ENCODE measurements around the gene CCDC112.

CCDC112 gene

DNA sequence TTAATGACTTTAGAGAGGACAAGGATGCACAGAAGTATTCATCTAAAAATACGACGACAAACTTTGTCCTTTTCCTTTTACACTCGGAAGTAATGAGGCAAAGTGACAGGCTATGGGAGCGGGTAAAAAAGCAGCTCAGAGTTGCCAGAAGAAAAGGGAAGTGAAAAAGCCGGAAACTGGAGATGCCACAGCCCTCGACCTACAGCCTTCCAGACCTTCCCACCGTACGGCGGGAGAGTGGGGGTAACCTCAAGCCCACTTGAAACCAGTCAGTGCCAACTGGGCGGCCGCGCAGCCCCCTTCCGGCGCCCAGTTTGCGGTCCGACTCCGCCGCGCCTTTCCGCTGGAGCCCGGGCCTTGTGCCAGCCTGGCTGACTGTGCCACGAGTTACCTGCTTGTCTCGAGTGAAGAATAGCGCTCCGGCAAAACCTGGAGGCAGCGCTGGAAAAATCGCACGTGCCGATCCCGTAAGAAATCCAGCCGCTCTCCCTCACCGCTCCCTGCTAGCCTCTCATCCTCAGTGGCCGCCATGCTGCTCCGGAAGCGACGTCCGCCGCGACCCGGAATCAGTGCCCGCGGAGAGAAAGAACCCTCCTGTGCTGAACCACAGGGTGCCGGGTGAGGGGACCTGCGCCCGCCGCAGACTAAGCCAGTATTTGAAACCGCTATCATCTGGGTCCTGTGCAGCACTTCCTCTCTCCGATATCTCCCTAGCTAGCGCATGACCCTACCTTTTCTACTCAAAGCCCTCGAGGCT is 34.0 kb downstream of the CCDC112 start, which contains the start of gene PGGT1B (continued):
- TF ChIP-seq TSHZ2 (CRISPR knock-in tag; IDR thresholded peaks at IDR 0.05) (0 out of 2 replicates have a peak, but pooled peaks have one; percentile 50), ARNTL (CRISPR knock-in tag; IDR thresholded peaks at IDR 0.05; ENCODE audit: borderline replicate concordance, low read depth) (no peak)

DNA sequence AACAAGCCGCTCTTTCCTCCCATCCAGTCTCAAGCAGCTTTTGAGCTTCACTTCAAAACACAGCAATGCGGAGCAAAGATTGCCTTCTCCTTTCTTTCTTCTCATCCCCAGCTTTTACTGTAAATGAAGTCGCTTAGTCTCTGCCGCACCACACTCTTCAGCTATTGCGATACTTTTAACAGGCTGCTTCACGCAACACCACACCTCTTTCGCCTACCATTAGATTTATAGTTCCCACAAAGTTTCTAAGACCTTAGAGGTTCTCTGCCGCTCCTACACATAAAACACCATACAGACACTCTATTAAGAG is 34.5 kb downstream of the CCDC112 start:
- peak; percentile 61 for ATAC-seq
- no peak for TF ChIP-seq RARB (CRISPR knock-in tag; IDR thresholded peaks at IDR 0.05)
- no peak for TF ChIP-seq ZFP3 (CRISPR knock-in tag; IDR thresholded peaks at IDR 0.05)
- TF ChIP-seq, protein P1, sequence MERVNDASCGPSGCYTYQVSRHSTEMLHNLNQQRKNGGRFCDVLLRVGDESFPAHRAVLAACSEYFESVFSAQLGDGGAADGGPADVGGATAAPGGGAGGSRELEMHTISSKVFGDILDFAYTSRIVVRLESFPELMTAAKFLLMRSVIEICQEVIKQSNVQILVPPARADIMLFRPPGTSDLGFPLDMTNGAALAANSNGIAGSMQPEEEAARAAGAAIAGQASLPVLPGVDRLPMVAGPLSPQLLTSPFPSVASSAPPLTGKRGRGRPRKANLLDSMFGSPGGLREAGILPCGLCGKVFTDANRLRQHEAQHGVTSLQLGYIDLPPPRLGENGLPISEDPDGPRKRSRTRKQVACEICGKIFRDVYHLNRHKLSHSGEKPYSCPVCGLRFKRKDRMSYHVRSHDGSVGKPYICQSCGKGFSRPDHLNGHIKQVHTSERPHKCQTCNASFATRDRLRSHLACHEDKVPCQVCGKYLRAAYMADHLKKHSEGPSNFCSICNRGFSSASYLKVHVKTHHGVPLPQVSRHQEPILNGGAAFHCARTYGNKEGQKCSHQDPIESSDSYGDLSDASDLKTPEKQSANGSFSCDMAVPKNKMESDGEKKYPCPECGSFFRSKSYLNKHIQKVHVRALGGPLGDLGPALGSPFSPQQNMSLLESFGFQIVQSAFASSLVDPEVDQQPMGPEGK (CRISPR knock-in tag; IDR thresholded peaks at IDR 0.05; ENCODE audit: borderline replicate concordance), result no peak
- TF ChIP-seq, protein P2, sequence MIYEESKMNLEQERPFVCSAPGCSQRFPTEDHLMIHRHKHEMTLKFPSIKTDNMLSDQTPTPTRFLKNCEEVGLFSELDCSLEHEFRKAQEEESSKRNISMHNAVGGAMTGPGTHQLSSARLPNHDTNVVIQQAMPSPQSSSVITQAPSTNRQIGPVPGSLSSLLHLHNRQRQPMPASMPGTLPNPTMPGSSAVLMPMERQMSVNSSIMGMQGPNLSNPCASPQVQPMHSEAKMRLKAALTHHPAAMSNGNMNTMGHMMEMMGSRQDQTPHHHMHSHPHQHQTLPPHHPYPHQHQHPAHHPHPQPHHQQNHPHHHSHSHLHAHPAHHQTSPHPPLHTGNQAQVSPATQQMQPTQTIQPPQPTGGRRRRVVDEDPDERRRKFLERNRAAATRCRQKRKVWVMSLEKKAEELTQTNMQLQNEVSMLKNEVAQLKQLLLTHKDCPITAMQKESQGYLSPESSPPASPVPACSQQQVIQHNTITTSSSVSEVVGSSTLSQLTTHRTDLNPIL (CRISPR knock-in tag; IDR thresholded peaks at IDR 0.05; ENCODE audit: low read depth), result no peak
- no peak for TF ChIP-seq TOX (CRISPR knock-in tag; IDR thresholded peaks at IDR 0.05; ENCODE audit: borderline replicate concordance)
- no peak for TF ChIP-seq ZC3H10 (CRISPR knock-in tag; IDR thresholded peaks at IDR 0.05)
- TF ChIP-seq ISL1 (CRISPR knock-in tag; IDR thresholded peaks at IDR 0.05), result no peak
- no peak for TF ChIP-seq TCF4 (CRISPR knock-in tag; IDR thresholded peaks at IDR 0.05; ENCODE audit: borderline replicate concordance)
- no peak for TF ChIP-seq ZFP30 (CRISPR knock-in tag; IDR thresholded peaks at IDR 0.05)
- TF ChIP-seq ESRRG (CRISPR knock-in tag; IDR thresholded peaks at IDR 0.05), result no peak
- no peak for TF ChIP-seq OSR1 (CRISPR knock-in tag; IDR thresholded peaks at IDR 0.05)
- TF ChIP-seq BACH2 (CRISPR knock-in tag; IDR thresholded peaks at IDR 0.05; ENCODE audit: borderline replicate concordance), result no peak
- TF ChIP-seq ZNF70 (CRISPR knock-in tag; IDR thresholded peaks at IDR 0.05), result no peak
- no peak for TF ChIP-seq ZNF565 (CRISPR knock-in tag; conservative IDR thresholded peaks at IDR 0.05; ENCODE audit: low read depth)
- no peak for TF ChIP-seq TSHZ2 (CRISPR knock-in tag; IDR thresholded peaks at IDR 0.05)

GRCh38 chr5:115260248-115260647 is 36.2 kb downstream of the CCDC112 start:
- no peak for ATAC-seq
- TF ChIP-seq, protein P1 (CRISPR knock-in tag; IDR thresholded peaks at IDR 0.05; ENCODE audit: borderline replicate concordance), result no peak
- TF ChIP-seq ZNF8 (CRISPR knock-in tag; IDR thresholded peaks at IDR 0.05) (no peak), ISL1 (CRISPR knock-in tag; IDR thresholded peaks at IDR 0.05) (no peak), ZNF565 (CRISPR knock-in tag; conservative IDR thresholded peaks at IDR 0.05; ENCODE audit: low read depth) (no peak), ARNTL (CRISPR knock-in tag; IDR thresholded peaks at IDR 0.05; ENCODE audit: borderline replicate concordance, low read depth) (no peak), PPARA (CRISPR knock-in tag; IDR thresholded peaks at IDR 0.05; ENCODE audit: borderline replicate concordance) (no peak), RARB (CRISPR knock-in tag; IDR thresholded peaks at IDR 0.05) (no peak), TOX (CRISPR knock-in tag; IDR thresholded peaks at IDR 0.05; ENCODE audit: borderline replicate concordance) (no peak), ZNF70 (CRISPR knock-in tag; IDR thresholded peaks at IDR 0.05) (no peak), ZC3H10 (CRISPR knock-in tag; IDR thresholded peaks at IDR 0.05) (no peak)
- TF ChIP-seq, protein P2 (CRISPR knock-in tag; IDR thresholded peaks at IDR 0.05; ENCODE audit: low read depth), result no peak

Data from SK-N-SH treated with all-trans-retinoic acid at 6 μM for 48 hours (cell line).